HepG2 (cell line): Measurements from ENCODE around the gene SPHK1. TPM values are rescaled to one million over a fixed set of nuclear protein-coding genes. Genes with fewer than 3 reads are reported as not detected.

ENCODE experiments used
- CHD2 ChIP-seq: IDR thresholded peaks from 2 replicates; pipeline ENCODE4 v1.6.1; 2011; ENCODE audit warnings: low read depth, low read length, improper control_type of control experiment
- CREB1 ChIP-seq, 2 experiments: fragments of 450-650 bp in 1 of 2; IDR thresholded peaks; 2 replicates each; pipeline ENCODE4 v1.6.1; 2016 to 2017; ENCODE audit warnings: control low read depth in 1 of 2, mild to moderate bottlenecking in 1 of 2, missing compliant biosample characterization in 1 of 2, missing genetic modification characterization in 1 of 2
- CREBL2 ChIP-seq: sonication (generic); formaldehyde crosslinking; IDR thresholded peaks from 2 replicates; pipeline ENCODE4 v1.8.1; 2023; ENCODE audit warnings: missing genetic modification reagents, mild to moderate bottlenecking, borderline replicate concordance
- CREM ChIP-seq, 2 experiments: sonication (generic) in 1 of 2; formaldehyde crosslinking in 1 of 2; IDR thresholded peaks; 2 replicates each; pipeline versions ENCODE4 v1.4.0 to v1.6.1; 2016 to 2020; ENCODE audit warnings: antibody characterized with exemption in 1 of 2, mild to moderate bottlenecking in 1 of 2, missing genetic modification reagents in 1 of 2
- HMGA1 ChIP-seq: sonication (generic); formaldehyde crosslinking; conservative IDR thresholded peaks from 2 replicates; pipeline ENCODE4 v1.4.0; 2020; ENCODE audit warnings: missing genetic modification reagents
- KLF9 ChIP-seq: IDR thresholded peaks from 2 replicates; pipeline ENCODE4 v1.6.1; 2016; ENCODE audit warnings: low read depth
- KMT2A ChIP-seq: sonication (generic); formaldehyde crosslinking; IDR thresholded peaks from 2 replicates; pipeline ENCODE4 v1.4.0; 2020; ENCODE audit warnings: missing genetic modification reagents
- NFYC ChIP-seq: IDR thresholded peaks from 2 replicates; pipeline ENCODE4 v1.6.1; 2016; ENCODE audit warnings: missing genetic modification reagents, missing compliant biosample characterization
- PAXIP1 ChIP-seq: sonication (generic); formaldehyde crosslinking; conservative IDR thresholded peaks from 2 replicates; pipeline ENCODE4 v1.4.0; 2020; ENCODE audit warnings: mild to moderate bottlenecking, missing genetic modification reagents, moderate library complexity
- RFX1 ChIP-seq: fragments of 450-650 bp; IDR thresholded peaks from 2 replicates; pipeline ENCODE4 v1.6.1; 2017
- THAP8 ChIP-seq: sonication (generic); formaldehyde crosslinking; IDR thresholded peaks from 2 replicates; pipeline ENCODE4 v1.5.1; 2020; ENCODE audit warnings: missing genetic modification reagents, mild to moderate bottlenecking, borderline replicate concordance
- XBP1 ChIP-seq: sonication (generic); formaldehyde crosslinking; IDR thresholded peaks from 2 replicates; pipeline ENCODE4 v1.5.0; 2020; ENCODE audit warnings: missing genetic modification reagents
- ZBTB43 ChIP-seq: sonication (generic); formaldehyde crosslinking; conservative IDR thresholded peaks from 2 replicates; pipeline ENCODE4 v1.4.0; 2020; ENCODE audit warnings: missing genetic modification reagents
- ZFX ChIP-seq: sonication (generic); formaldehyde crosslinking; IDR thresholded peaks from 2 replicates; pipeline ENCODE4 v1.4.0; 2020; ENCODE audit warnings: mild to moderate bottlenecking, low read depth, missing genetic modification reagents, moderate library complexity
- ZNF143 ChIP-seq: sonication (generic); formaldehyde crosslinking; IDR thresholded peaks from 2 replicates; pipeline ENCODE4 v1.4.0; 2020; ENCODE audit warnings: missing genetic modification reagents
- ZNF343 ChIP-seq: sonication (generic); formaldehyde crosslinking; IDR thresholded peaks from 2 replicates; pipeline ENCODE4 v1.4.0; 2020; ENCODE audit warnings: mild to moderate bottlenecking, missing genetic modification reagents
- ZNF691 ChIP-seq: sonication (generic); formaldehyde crosslinking; IDR thresholded peaks from 2 replicates; pipeline ENCODE4 v1.4.0; 2020; ENCODE audit warnings: missing genetic modification reagents, low read depth, mild to moderate bottlenecking, borderline replicate concordance
- ZNF761 ChIP-seq: sonication (generic); formaldehyde crosslinking; conservative IDR thresholded peaks from 2 replicates; pipeline ENCODE4 v1.4.0; 2020; ENCODE audit warnings: mild to moderate bottlenecking, missing genetic modification reagents
- ZNF790 ChIP-seq: sonication (generic); formaldehyde crosslinking; IDR thresholded peaks from 2 replicates; pipeline ENCODE4 v1.8.0; 2022; ENCODE audit warnings: missing genetic modification reagents, mild to moderate bottlenecking, borderline replicate concordance
- ZNF839 ChIP-seq: sonication (generic); formaldehyde crosslinking; IDR thresholded peaks from 2 replicates; pipeline ENCODE4 v1.4.0; 2020; ENCODE audit warnings: missing genetic modification reagents, mild to moderate bottlenecking, borderline replicate concordance
- ZSCAN29 ChIP-seq: sonication (generic); formaldehyde crosslinking; conservative IDR thresholded peaks from 2 replicates; pipeline ENCODE4 v1.4.0; 2020; ENCODE audit warnings: mild to moderate bottlenecking, missing genetic modification reagents
- polyA plus RNA-seq, 8 experiments: library from polyadenylated mRNA; depleted of rRNA in 3 of 8; stranded (reverse) in 7 of 8; unstranded in 1 of 8; fragments of >200 nt; fragmentation: Illumina TruSeq in 4 of 8; extraction: Trizol in 4 of 8; gene quantifications; 2 replicates each; pipeline versions ENCODE4 v1.2.1 to v1.2.3, GENCODE V29; 2011 to 2016; ENCODE audit warnings: low read depth in 4 of 8, missing spikeins in 1 of 8, mixed read lengths in 1 of 8; ENCODE audit not compliant: insufficient read depth in 1 of 8
- total RNA-seq, 5 experiments: library from RNA; depleted of rRNA; stranded (reverse); fragments of >200 nt; fragmentation: Illumina TruSeq; extraction: Trizol; gene quantifications; 2 replicates each; pipeline ENCODE4 v1.2.3, GENCODE V29; 2016; ENCODE audit warnings: low read depth in 1 of 5

The SPHK1 gene
- total and polyA plus RNA-seq, 2 of the 13 experiments (the other 11 are each of a cell fraction or from before 2014, with no cell fraction given): 129 to 160 TPM

- TF ChIP-seq THAP8 (peak; percentile 31; the same call in 1 of the 2 replicates), ZNF761 (peak; percentile 74; the same call in 1 of the 2 replicates), HMGA1 (CRISPR knock-in tag) (no peak), ZBTB43 (CRISPR knock-in tag) (0 out of 2 replicates have a peak, but pooled peaks have one; percentile 35), ZSCAN29 (CRISPR knock-in tag) (peak; percentile 81; the same call in 1 of the 2 replicates), NFYC (0 out of 2 replicates have a peak, but pooled peaks have one; percentile 35), CREBL2 (CRISPR knock-in tag) (peak; percentile 90; the same call in 1 of the 2 replicates), XBP1 (CRISPR knock-in tag) (peak; percentile 84; the same call in 1 of the 2 replicates), RFX1 (no peak), PAXIP1 (CRISPR knock-in tag) (peak; percentile 78), CHD2 (no peak; the same call in 1 of the 2 replicates), KMT2A (CRISPR knock-in tag) (peak; percentile 92), ZNF790 (peak; percentile 80), ZNF143 (CRISPR knock-in tag) (peak; percentile 55; the same call in 1 of the 2 replicates), CREM (IDR thresholded peaks at IDR 0.05) (peak; percentile 82), CREM (CRISPR knock-in tag; IDR thresholded peaks at IDR 0.05) (no peak), ZNF839 (CRISPR knock-in tag) (peak; percentile 98), ZNF691 (CRISPR knock-in tag) (peak; percentile 80; the same call in 1 of the 2 replicates), ZNF343 (CRISPR knock-in tag) (peak; percentile 94), CREB1 (IDR thresholded peaks at IDR 0.05) (peak; percentile 65; the same call in 1 of the 2 replicates), CREB1 (CRISPR knock-in tag; IDR thresholded peaks at IDR 0.05) (peak; percentile 78), KLF9 (CRISPR knock-in tag) (peak; percentile 88), ZFX (CRISPR knock-in tag) (peak; percentile 89)
These were observed 30.7 kb upstream of the SPHK1 start, which contains the start of gene PRPSAP1 (continued) for GRCh38 chr17:76353599-76354316.
